CD4-positive, alpha-beta T cell (primary cell): ENCODE results near the gene GAS7. TPM values are rescaled to one million over a fixed set of nuclear protein-coding genes. Genes with fewer than 3 reads are reported as not detected.

Source experiments
- ATAC-seq: fragments of 200-7000 bp; cut with Tn5 transposase; one replicate; pipeline ENCODE4 v1.10.0; 2022; ENCODE audit warnings: mild to moderate bottlenecking; ENCODE audit not compliant: poor library complexity
- CTCF ChIA-PET: fragments of 350-600 bp; sonication (Branson Sonifier 250); formaldehyde crosslinking; loops from one replicate; lab custom pipeline; 2021; ENCODE audit warnings: antibody characterized with exemption, inconsistent platforms; lab: Charles Lee
- POLR2A ChIA-PET: fragments of 350-600 bp; sonication (Branson Sonifier 250); formaldehyde crosslinking; loops from one replicate; lab custom pipeline; 2021; ENCODE audit warnings: antibody characterized with exemption, inconsistent platforms; lab: Charles Lee
- DNase-seq, 14 experiments: peaks; one replicate each; pipeline ENCODE4 v3.0.0-alpha.2; 2013 to 2020; ENCODE audit warnings: mixed read lengths in 2 of 14
- H3K27ac ChIP-seq, 2 donors: one replicate each; pipeline versions ENCODE4 v1.5.1 to v1.7.0; 2013; ENCODE audit warnings: low read length in 2 of 2, low read depth in 1 of 2, mild to moderate bottlenecking in 1 of 2
- H3K27me3 ChIP-seq, 2 experiments: 1 replicate in 1 of 2; 2 replicates in 1 of 2; pipeline versions ENCODE4 v1.6.1 to v1.7.0; 2013; ENCODE audit warnings: low read length in 2 of 2, control low read depth in 1 of 2, mild to moderate bottlenecking in 1 of 2, moderate library complexity in 1 of 2; ENCODE audit not compliant: insufficient read depth in 2 of 2, control insufficient read depth in 1 of 2
- H3K36me3 ChIP-seq: one replicate; pipeline ENCODE4 v1.6.1; 2013; ENCODE audit warnings: low read length, control low read depth; ENCODE audit not compliant: insufficient read depth
- H3K4me1 ChIP-seq: one replicate; pipeline ENCODE4 v1.6.1; 2013; ENCODE audit warnings: low read length, control low read depth; ENCODE audit not compliant: insufficient read depth
- H3K4me3 ChIP-seq: one replicate; pipeline ENCODE4 v1.5.1; 2013; ENCODE audit warnings: mild to moderate bottlenecking, low read length, moderate library complexity
- H3K9me3 ChIP-seq, 2 experiments: 1 replicate in 1 of 2; 2 replicates in 1 of 2; pipeline versions ENCODE4 v1.6.1 to v1.7.0; 2013; ENCODE audit warnings: low read length in 2 of 2, mild to moderate bottlenecking in 2 of 2, control low read depth in 1 of 2, moderate library complexity in 1 of 2; ENCODE audit not compliant: control insufficient read depth in 1 of 2, insufficient read depth in 1 of 2
- H3K27ac Mint-ChIP-seq: one replicate; pipeline ENCODE4 v1.8.0; 2020; ENCODE audit warnings: mixed read lengths
- H3K27me3 Mint-ChIP-seq: one replicate; pipeline ENCODE4 v1.8.0; 2021; ENCODE audit warnings: mixed read lengths
- H3K36me3 Mint-ChIP-seq: one replicate; pipeline ENCODE4 v1.8.0; 2021; ENCODE audit warnings: low read depth, mixed read lengths
- H3K4me1 Mint-ChIP-seq: one replicate; pipeline ENCODE4 v1.8.0; 2021; ENCODE audit warnings: low read depth, mixed read lengths
- H3K4me3 Mint-ChIP-seq: one replicate; pipeline ENCODE4 v1.8.0; 2020; ENCODE audit warnings: mild to moderate bottlenecking, mixed read lengths
- H3K9me3 Mint-ChIP-seq: one replicate; pipeline ENCODE4 v1.8.0; 2020; ENCODE audit warnings: mixed read lengths
- CTCF ChIP-seq: fragments of 200-600 bp; IDR thresholded peaks from one replicate; pipeline ENCODE4 v1.8.0; 2022; ENCODE audit warnings: antibody characterized with exemption, mild to moderate bottlenecking
- intact Hi-C, 2 experiments: fragments of 100-400 bp; cut with DNase I in 1 of 2; cut with micrococcal nuclease in 1 of 2; formaldehyde crosslinking; loops; one replicate each; pipeline versions ENCODE4 v1.15.1 to v1.9.0; 2023 to 2025; cut with DNase I, micrococcal nuclease
- total RNA-seq, 174 experiments: library from RNA in 2 of 174; stranded (reverse) in 2 of 174; gene quantifications; one replicate each; pipeline ENCODE4 v1.2.3 and lab custom pipeline; 2021 to 2026

The GAS7 gene
- total RNA-seq, 2 experiments from 2014 or later: 1.8 to 3.4 TPM

DNA sequence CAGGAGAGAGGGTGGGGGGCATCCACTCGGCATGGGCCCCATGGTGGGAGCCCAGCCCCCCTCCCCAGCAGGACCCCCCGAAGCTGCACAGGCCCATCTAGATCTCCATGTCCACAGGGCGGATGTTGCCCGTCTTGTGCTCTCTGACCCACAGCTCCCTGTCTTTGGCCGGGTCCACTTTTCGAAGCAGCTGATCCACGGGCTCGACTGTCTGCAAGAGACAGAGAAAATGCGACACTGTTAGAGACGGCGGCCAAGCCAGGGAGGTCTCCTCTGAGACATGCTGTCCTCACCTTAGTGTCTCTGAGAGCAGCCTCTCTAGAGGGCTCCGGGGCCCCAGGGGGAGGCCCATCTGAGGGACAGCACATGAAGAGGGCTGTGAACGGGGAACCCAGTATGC lies 281.3 kb downstream of the GAS7 start:
- CTCF ChIA-PET: no interaction called here

GRCh38 chr17:9916108-9916507 lies 282.3 kb downstream of the GAS7 start:
- DNase-seq (no peak), ATAC-seq (no peak)
- no peak for TF ChIP-seq CTCF
- H3K4me3 ChIP-seq: no peak overlapping the region
- H3K4me3 Mint-ChIP-seq: no peak overlapping the region
- H3K4me1 Mint-ChIP-seq: no peaks in the 10 kb centered on the region
- intact Hi-C loops: no loop called here
- no peaks in the 10 kb centered on the region for H3K9me3 ChIP-seq
- ChIA-PET POLR2A (no interaction called here), CTCF (no interaction called here)
- no peaks in the 10 kb centered on the region for H3K27me3 Mint-ChIP-seq
- H3K27ac Mint-ChIP-seq: no peak overlapping the region
- H3K4me1 ChIP-seq: no peaks in the 10 kb centered on the region
- no peaks in the 10 kb centered on the region for H3K9me3 Mint-ChIP-seq
- no peak overlapping the region for H3K27ac ChIP-seq
- no peaks in the 10 kb centered on the region for H3K36me3 ChIP-seq
- no peaks in the 10 kb centered on the region for H3K36me3 Mint-ChIP-seq
- no peaks in the 10 kb centered on the region for H3K27me3 ChIP-seq

More for the DNA sequence above, 281.3 kb downstream of the GAS7 start:
- TF ChIP-seq CTCF: no peak
- H3K36me3 Mint-ChIP-seq: no peaks in the 10 kb centered on the region
- H3K9me3 ChIP-seq: no peaks in the 10 kb centered on the region
- no peak overlapping the region for H3K4me3 ChIP-seq
- H3K4me1 ChIP-seq: no peaks in the 10 kb centered on the region
- POLR2A ChIA-PET: no interaction called here
- intact Hi-C loops: no loop called here
- no peaks in the 10 kb centered on the region for H3K36me3 ChIP-seq
- no peaks in the 10 kb centered on the region for H3K27me3 ChIP-seq
- H3K4me3 Mint-ChIP-seq: no peak overlapping the region
- H3K9me3 Mint-ChIP-seq: no peaks in the 10 kb centered on the region
- DNase-seq: no peak
- no peak for ATAC-seq
- H3K4me1 Mint-ChIP-seq: no peaks in the 10 kb centered on the region
- H3K27ac ChIP-seq: no peak overlapping the region
- H3K27ac Mint-ChIP-seq: no peak overlapping the region
- no peaks in the 10 kb centered on the region for H3K27me3 Mint-ChIP-seq

GRCh38 chr17:9913476-9913875 lies 284.9 kb downstream of the GAS7 start:
- peaks cover 8% of the 10 kb centered on the region for H3K27me3 Mint-ChIP-seq
- H3K27ac Mint-ChIP-seq: no peak overlapping the region
- CTCF ChIA-PET: no interaction called here
- POLR2A ChIA-PET: no interaction called here
- H3K4me3 Mint-ChIP-seq: no peak overlapping the region
- Histone ChIP-seq H3K27me3 (no peaks in the 10 kb centered on the region), H3K36me3 (no peaks in the 10 kb centered on the region), H3K4me1 (no peaks in the 10 kb centered on the region), H3K4me3 (no peak overlapping the region), H3K27ac (no peak overlapping the region), H3K9me3 (no peaks in the 10 kb centered on the region)
- no peak for TF ChIP-seq CTCF
- no peak for DNase-seq
- no peak for ATAC-seq
- no peaks in the 10 kb centered on the region for H3K4me1 Mint-ChIP-seq
- intact Hi-C loops: no loop called here
- no peaks in the 10 kb centered on the region for H3K9me3 Mint-ChIP-seq
- H3K36me3 Mint-ChIP-seq: no peaks in the 10 kb centered on the region
